MM.1S (cell line): ENCODE results near the gene FSIP1.

Experiments
- CTCF ChIP-seq: fragments of 300-600 bp; sonication (generic); IDR thresholded peaks from 2 replicates; pipeline ENCODE4 v1.5.1; 2016; ENCODE audit warnings: antibody characterized with exemption, low read length, mixed read lengths
- EZH2 ChIP-seq: fragments of 300-600 bp; sonication (generic); optimal IDR thresholded peaks from 2 replicates; pipeline ENCODE3; 2017; ENCODE audit warnings: low read depth, mild to moderate bottlenecking, antibody characterized with exemption, low read length, mixed read lengths
- EZH2phosphoT487 ChIP-seq: fragments of 300-600 bp; sonication (generic); IDR thresholded peaks from 2 replicates; pipeline ENCODE4 v1.6.1; 2018; ENCODE audit warnings: antibody characterized with exemption, low read length

GRCh38 chr15:39823634-39824033 is 41.0 kb upstream of the FSIP1 start:
- TF ChIP-seq CTCF (no peak), EZH2 (no peak), EZH2phosphoT487 (no peak)
